Fibroblast of skin of right quadriceps (primary cell): ENCODE results near the gene AP2S1.

Experiments
- DNase-seq: peaks from one replicate; pipeline ENCODE4 v3.0.0-alpha.2; 2013

AP2S1 gene

DNA sequence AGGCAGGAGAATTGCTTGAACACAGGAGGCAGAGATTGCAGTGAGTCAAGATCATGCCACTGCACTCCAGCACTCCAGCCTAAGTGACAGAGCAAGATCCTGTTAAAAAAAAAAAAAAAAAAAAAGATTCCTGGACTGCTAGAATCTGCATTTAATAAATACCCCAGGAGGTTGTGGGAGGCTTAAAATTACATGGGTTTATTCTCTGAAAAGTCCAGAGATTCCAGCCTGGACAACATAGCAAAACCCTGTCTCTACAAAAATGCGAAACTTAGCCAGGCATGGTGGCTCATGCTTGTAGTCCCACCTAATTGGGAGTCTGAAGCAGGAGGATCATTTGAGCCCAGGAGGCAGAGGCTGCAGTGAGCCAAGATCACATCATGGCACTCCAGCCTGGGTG is 52.8 kb downstream of the AP2S1 start:
- DNase-seq: no peak

DNA sequence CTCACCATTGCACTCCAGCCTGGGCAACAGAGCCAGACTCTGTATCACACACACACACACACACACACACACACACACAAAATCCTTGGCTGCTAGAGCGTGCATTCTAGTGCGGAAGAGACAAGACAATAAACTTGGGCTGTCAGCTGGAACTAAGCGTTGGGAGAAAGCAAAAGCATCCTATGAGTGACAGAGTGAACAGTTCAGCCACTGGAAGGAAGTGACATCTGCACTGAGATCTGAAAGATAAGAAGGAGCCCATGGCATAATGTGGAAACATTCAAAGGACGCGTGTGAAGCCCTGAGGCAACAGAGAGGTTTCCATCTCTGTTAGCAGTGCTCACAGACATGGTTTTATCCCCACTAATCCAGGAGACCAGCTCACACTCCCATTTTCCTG is 58.7 kb downstream of the AP2S1 start:
- peak; percentile 49 for DNase-seq

DNA sequence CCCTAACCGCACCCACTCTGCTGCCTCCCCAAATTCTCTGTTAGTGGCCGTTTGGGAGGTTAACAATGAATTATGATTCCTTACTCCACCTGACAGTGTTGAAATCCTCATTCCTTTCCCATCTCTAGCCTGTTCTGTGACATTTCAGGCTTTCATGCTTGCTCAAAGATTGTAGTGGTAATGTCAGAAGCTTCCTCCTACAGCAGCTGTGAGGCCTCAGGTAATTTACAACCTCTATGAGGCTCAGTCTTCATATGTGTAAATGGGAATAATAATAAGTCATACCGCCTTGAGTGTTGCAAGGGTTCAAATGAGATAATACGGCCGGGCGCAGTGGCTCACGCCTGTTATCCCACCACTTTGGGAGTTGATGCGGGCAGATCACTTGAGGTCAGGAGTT is 61.3 kb downstream of the AP2S1 start:
- no peak for DNase-seq

DNA sequence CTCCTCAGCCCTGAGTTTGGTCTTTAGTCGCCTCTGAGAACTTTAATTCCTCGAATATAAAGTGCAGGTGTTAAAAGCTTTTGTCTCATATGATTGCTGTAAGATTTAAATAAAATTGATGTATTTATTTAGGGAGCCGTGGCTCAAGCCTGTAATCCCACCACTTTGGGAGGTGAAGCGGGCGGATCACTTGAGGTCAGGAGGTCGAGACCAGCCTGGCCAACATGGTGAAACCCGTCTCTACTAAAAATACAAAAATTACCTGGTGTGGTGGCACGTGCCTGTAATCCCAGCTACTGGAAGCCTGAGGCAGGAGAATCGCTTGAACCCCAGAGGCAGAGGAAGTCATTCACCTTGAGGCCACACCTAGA is 61.7 kb downstream of the AP2S1 start:
- no peak for DNase-seq

DNA sequence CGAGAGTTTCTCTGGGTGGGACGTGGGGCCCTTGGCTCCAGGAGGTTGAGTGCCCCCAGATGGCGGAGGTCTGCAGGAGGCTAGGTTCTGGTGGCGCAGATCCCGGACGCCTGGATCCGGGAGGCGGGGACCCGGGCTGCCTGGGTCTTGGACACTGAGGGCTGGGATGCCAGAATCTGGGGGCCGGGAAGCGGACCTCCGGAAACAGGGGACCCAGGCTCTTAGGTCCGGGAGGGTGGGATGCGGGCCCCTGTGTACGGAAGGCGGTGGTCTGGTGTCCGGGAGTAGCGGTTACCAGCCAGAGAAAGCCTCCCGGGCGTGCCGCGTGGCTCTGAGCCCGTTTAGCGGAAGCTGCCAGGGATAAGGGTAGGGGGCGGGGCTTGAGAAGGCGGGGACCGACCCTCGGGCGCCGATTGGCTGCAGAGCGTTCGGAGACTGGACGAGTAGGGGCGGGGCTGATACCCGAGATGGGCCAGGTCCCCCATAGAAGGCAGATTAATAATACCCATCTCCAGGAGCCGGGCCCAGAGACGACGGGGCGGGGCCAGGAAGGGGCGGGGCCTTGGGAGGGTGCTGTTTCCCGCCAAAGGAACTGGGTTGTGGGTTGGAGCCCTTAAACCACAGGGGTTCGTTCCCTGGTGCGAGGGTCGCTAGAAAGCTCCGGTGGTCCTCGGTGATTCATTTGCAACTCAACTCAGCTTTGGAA is 62.2 kb downstream of the AP2S1 start, which contains the start of gene SLC1A5:
SLC1A5 (minus strand) TSS at position 333 of the 706 bp plus-strand sequence. CDS start 629 bp downstream, outside the sequence.
- DNase-seq: peak; percentile 98
